Epithelial cell of esophagus (primary cell): ENCODE data around the gene MERTK.

ENCODE experiments used
- DNase-seq: peaks from one replicate; pipeline ENCODE4 v3.0.0; 2010; ENCODE audit warnings: low read depth
- H3K4me3 ChIP-seq: 2 replicates; pipeline ENCODE4 v1.5.1; 2011; ENCODE audit warnings: mild to moderate bottlenecking, low read length, control low read depth
- CTCF ChIP-seq: IDR thresholded peaks from 2 replicates; pipeline ENCODE4 v1.5.1; 2011; ENCODE audit warnings: low read depth, mild to moderate bottlenecking, low read length, control low read depth, inconsistent platforms; ENCODE audit not compliant: insufficient read depth; ENCODE audit errors: missing control alignments

The MERTK gene

GRCh38 chr2:112001942-112002341 lies 103.5 kb downstream of the MERTK start:
- no peak overlapping the region for H3K4me3 ChIP-seq
- TF ChIP-seq CTCF = no peak
- peak; percentile 75 for DNase-seq

- H3K4me3 ChIP-seq = no peak overlapping the region
- TF ChIP-seq CTCF = no peak
- DNase-seq = no peak
Observed at GRCh38 chr2:112003576-112004252, 105.3 kb downstream of the MERTK start.

- no peak for TF ChIP-seq CTCF
- H3K4me3 ChIP-seq = no peak overlapping the region
- no peak for DNase-seq
Observed at GRCh38 chr2:112004253-112004645, 105.8 kb downstream of the MERTK start.

GRCh38 chr2:112005406-112006075 lies 107.1 kb downstream of the MERTK start:
- no peak for TF ChIP-seq CTCF
- H3K4me3 ChIP-seq = no peak overlapping the region
- DNase-seq = no peak

GRCh38 chr2:112006076-112006410 lies 107.6 kb downstream of the MERTK start:
- no peak for TF ChIP-seq CTCF
- no peak overlapping the region for H3K4me3 ChIP-seq
- DNase-seq = peak; percentile 81

GRCh38 chr2:112007493-112007892 lies 109.1 kb downstream of the MERTK start:
- TF ChIP-seq CTCF = no peak
- H3K4me3 ChIP-seq = no peak overlapping the region

GRCh38 chr2:112008910-112009485 lies 110.6 kb downstream of the MERTK start:
- no peak for DNase-seq
- TF ChIP-seq CTCF = no peak
- no peak overlapping the region for H3K4me3 ChIP-seq

More at GRCh38 chr2:112007493-112007892, 109.1 kb downstream of the MERTK start:
- no peak for DNase-seq
